ENCODE results near the gene PRKCZ. TPM values are rescaled to one million over a fixed set of nuclear protein-coding genes. Genes with fewer than 3 reads are reported as not detected.
A peak's percentile ranks its signal among the peaks of the same experiment; 100 is the strongest.

Gene PRKCZ
- total RNA-seq, 1 donor = 0.72 TPM

DNA sequence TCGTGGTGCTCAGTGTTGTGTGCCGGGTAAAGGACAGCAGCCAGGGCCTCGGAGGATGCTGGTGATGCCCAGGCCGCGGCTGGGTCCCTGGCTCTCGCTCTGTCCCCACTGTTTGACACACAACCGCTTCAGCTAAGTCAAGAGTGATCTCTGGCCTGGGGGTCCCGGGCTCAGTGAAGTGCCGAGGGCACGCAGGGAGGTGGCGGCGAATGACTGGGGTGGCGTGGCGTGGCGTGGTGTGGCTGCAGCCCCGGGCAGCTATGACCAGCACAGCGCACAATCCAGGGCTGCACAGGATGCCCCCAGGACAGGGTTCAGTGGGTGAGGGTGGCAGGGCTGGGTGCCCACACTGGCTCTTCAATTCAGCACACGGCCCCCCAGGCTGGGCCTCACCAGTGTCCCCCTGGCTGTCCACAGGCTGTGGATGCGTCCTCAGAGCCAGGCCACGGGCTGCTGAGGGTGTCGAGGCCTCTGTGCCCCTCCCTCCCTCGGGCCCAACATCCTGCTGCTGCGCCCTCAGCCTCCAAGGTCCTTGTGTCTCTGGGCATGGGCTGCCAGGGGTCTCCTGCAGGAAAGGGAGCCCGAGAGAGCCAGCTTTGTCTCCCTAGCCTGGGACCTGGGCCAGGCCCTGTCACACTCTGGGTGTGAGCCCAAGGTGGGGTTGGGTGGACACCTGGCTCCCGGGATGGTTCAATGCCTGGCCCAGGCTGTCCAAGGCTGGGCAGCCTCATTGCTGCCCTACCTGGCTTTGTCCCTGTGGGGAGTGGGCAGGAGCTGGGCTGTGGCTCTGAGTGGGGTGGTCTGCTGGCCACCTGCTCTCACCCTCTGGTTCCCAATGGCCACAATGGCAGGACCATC, 165.9 kb downstream of the PRKCZ start:
- DNase-seq (ENCODE audit: insufficient read length, low spot score, missing footprints) = no peak
- Histone ChIP-seq H3K9me3 (ENCODE audit: low read depth, low read length) (no peaks in the 10 kb centered on the region), H3K4me2 (ENCODE audit: insufficient read depth, low read length) (no peak overlapping the region), H2AFZ (ENCODE audit: low read length) (no peak overlapping the region), H3K79me2 (ENCODE audit: insufficient read depth, low read length) (peaks cover 2% of the 10 kb centered on the region), H4K20me1 (ENCODE audit: insufficient read depth, low read length) (no peaks in the 10 kb centered on the region), H3K27me3 (ENCODE audit: insufficient read depth, low read length) (no peaks in the 10 kb centered on the region), H3K36me3 (ENCODE audit: insufficient read depth, low read length) (no peaks in the 10 kb centered on the region), H3K4me1 (ENCODE audit: insufficient read depth, low read length) (peaks cover 28% of the 10 kb centered on the region), H3K27ac (ENCODE audit: low read depth, low read length) (no peak overlapping the region), H3K4me3 (ENCODE audit: insufficient read depth, low read length) (no peak overlapping the region)
- TF ChIP-seq, protein P1, sequence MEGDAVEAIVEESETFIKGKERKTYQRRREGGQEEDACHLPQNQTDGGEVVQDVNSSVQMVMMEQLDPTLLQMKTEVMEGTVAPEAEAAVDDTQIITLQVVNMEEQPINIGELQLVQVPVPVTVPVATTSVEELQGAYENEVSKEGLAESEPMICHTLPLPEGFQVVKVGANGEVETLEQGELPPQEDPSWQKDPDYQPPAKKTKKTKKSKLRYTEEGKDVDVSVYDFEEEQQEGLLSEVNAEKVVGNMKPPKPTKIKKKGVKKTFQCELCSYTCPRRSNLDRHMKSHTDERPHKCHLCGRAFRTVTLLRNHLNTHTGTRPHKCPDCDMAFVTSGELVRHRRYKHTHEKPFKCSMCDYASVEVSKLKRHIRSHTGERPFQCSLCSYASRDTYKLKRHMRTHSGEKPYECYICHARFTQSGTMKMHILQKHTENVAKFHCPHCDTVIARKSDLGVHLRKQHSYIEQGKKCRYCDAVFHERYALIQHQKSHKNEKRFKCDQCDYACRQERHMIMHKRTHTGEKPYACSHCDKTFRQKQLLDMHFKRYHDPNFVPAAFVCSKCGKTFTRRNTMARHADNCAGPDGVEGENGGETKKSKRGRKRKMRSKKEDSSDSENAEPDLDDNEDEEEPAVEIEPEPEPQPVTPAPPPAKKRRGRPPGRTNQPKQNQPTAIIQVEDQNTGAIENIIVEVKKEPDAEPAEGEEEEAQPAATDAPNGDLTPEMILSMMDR (IDR thresholded peaks at IDR 0.05; ENCODE audit: extremely low read depth, low read depth, low read length) = no peak

DNA sequence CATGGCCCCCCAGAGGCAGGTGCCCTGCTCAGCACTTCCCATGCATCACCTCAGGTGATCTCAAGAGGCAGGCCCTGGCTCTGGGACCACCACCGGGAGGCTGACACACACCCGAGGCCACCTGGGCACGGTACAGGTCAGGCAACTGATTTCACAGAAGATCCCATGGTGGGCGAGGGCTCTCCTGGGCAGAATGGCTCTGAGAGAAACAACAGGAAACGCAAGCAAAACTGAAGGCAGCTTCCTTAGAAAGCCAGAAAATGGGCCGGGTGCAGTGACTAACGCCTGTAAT, 166.5 kb downstream of the PRKCZ start:
- H3K4me1 ChIP-seq (ENCODE audit: insufficient read depth, low read length) = peaks cover 28% of the 10 kb centered on the region
- no peaks in the 10 kb centered on the region for H3K36me3 ChIP-seq (ENCODE audit: insufficient read depth, low read length)
- H3K79me2 ChIP-seq (ENCODE audit: insufficient read depth, low read length) = peaks cover 2% of the 10 kb centered on the region
- H3K27ac ChIP-seq (ENCODE audit: low read depth, low read length) = no peak overlapping the region
- H3K27me3 ChIP-seq (ENCODE audit: insufficient read depth, low read length) = no peaks in the 10 kb centered on the region
- H3K4me2 ChIP-seq (ENCODE audit: insufficient read depth, low read length) = no peak overlapping the region
- H3K4me3 ChIP-seq (ENCODE audit: insufficient read depth, low read length) = no peak overlapping the region
- no peaks in the 10 kb centered on the region for H4K20me1 ChIP-seq (ENCODE audit: insufficient read depth, low read length)
- DNase-seq (ENCODE audit: insufficient read length, low spot score, missing footprints) = no peak
- TF ChIP-seq, protein P1 (IDR thresholded peaks at IDR 0.05; ENCODE audit: extremely low read depth, low read depth, low read length) = no peak
- no peak overlapping the region for H2AFZ ChIP-seq (ENCODE audit: low read length)
- no peaks in the 10 kb centered on the region for H3K9me3 ChIP-seq (ENCODE audit: low read depth, low read length)

DNA sequence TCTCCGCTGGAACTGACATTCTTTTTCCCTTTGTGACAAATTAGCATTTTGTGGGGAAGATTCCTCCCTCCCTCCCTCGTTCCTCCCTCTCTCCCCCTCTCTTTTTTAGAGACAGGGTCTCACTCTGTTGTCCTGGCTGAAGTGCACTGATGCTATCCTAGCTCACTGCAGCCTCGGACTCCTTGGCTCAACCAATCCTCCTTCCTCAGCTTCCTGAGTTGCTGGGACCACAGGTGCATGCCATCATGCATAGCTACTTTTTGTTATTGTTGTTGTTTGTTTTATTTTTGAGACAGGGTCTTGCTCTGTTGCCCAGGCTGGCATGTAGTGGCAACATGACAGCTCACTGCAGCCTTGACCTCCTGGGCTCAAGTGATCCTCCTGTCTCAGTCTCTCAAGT, 171.1 kb downstream of the PRKCZ start:
- Histone ChIP-seq H4K20me1 (ENCODE audit: insufficient read depth, low read length) (no peaks in the 10 kb centered on the region), H3K27me3 (ENCODE audit: insufficient read depth, low read length) (no peaks in the 10 kb centered on the region), H2AFZ (ENCODE audit: low read length) (no peak overlapping the region), H3K36me3 (ENCODE audit: insufficient read depth, low read length) (no peaks in the 10 kb centered on the region), H3K9me3 (ENCODE audit: low read depth, low read length) (no peaks in the 10 kb centered on the region), H3K27ac (ENCODE audit: low read depth, low read length) (no peak overlapping the region), H3K4me2 (ENCODE audit: insufficient read depth, low read length) (no peak overlapping the region), H3K4me1 (ENCODE audit: insufficient read depth, low read length) (no peaks in the 10 kb centered on the region), H3K79me2 (ENCODE audit: insufficient read depth, low read length) (no peaks in the 10 kb centered on the region), H3K4me3 (ENCODE audit: insufficient read depth, low read length) (no peak overlapping the region)
- TF ChIP-seq, protein P1 (IDR thresholded peaks at IDR 0.05; ENCODE audit: extremely low read depth, low read depth, low read length) = no peak
- no peak for DNase-seq (ENCODE audit: insufficient read length, low spot score, missing footprints)

DNA sequence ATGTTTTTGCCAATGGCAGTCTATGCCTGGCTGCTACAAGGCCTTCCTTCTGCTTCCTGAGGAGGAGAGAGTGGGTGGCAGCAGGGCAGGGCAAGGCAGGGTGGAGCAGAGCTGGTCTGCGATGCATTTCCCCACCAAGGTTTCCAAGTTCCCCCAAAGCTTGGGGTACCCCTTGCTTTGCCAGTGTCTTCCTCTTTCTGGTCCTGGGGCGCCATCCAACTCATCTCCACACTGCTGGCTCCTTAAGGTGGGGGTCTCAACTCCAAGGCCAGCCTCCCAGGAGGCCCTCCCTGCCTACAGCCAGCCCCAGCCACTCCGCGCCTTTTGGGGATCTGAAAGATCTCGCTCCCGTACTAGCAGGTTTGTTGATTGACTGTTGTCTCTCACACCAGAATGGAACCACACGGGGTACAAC, 174.0 kb downstream of the PRKCZ start:
- H4K20me1 ChIP-seq (ENCODE audit: insufficient read depth, low read length) = peaks cover 4% of the 10 kb centered on the region
- no peak overlapping the region for H2AFZ ChIP-seq (ENCODE audit: low read length)
- H3K79me2 ChIP-seq (ENCODE audit: insufficient read depth, low read length) = peaks cover 8% of the 10 kb centered on the region

More for the DNA sequence above, 174.0 kb downstream of the PRKCZ start:
- H3K4me2 ChIP-seq (ENCODE audit: insufficient read depth, low read length) = no peak overlapping the region
- DNase-seq (ENCODE audit: insufficient read length, low spot score, missing footprints) = peak; percentile 86
- TF ChIP-seq, protein P1 (IDR thresholded peaks at IDR 0.05; ENCODE audit: extremely low read depth, low read depth, low read length) = no peak
- H3K4me3 ChIP-seq (ENCODE audit: insufficient read depth, low read length) = no peak overlapping the region
- H3K27ac ChIP-seq (ENCODE audit: low read depth, low read length) = no peak overlapping the region
- H3K4me1 ChIP-seq (ENCODE audit: insufficient read depth, low read length) = no peaks in the 10 kb centered on the region
- no peaks in the 10 kb centered on the region for H3K9me3 ChIP-seq (ENCODE audit: low read depth, low read length)
- peaks cover 3% of the 10 kb centered on the region for H3K36me3 ChIP-seq (ENCODE audit: insufficient read depth, low read length)
- no peaks in the 10 kb centered on the region for H3K27me3 ChIP-seq (ENCODE audit: insufficient read depth, low read length)

Data from osteoblast (primary cell).